Measurements from ENCODE around the gene EIPR1. TPM values are rescaled to one million over a fixed set of nuclear protein-coding genes. Genes with fewer than 3 reads are reported as not detected.

EIPR1 gene
- total and polyA plus RNA-seq, 2 of the 13 experiments (the other 11 are each of a cell fraction or from before 2014, with no cell fraction given) = 70.0 to 96.3 TPM

DNA sequence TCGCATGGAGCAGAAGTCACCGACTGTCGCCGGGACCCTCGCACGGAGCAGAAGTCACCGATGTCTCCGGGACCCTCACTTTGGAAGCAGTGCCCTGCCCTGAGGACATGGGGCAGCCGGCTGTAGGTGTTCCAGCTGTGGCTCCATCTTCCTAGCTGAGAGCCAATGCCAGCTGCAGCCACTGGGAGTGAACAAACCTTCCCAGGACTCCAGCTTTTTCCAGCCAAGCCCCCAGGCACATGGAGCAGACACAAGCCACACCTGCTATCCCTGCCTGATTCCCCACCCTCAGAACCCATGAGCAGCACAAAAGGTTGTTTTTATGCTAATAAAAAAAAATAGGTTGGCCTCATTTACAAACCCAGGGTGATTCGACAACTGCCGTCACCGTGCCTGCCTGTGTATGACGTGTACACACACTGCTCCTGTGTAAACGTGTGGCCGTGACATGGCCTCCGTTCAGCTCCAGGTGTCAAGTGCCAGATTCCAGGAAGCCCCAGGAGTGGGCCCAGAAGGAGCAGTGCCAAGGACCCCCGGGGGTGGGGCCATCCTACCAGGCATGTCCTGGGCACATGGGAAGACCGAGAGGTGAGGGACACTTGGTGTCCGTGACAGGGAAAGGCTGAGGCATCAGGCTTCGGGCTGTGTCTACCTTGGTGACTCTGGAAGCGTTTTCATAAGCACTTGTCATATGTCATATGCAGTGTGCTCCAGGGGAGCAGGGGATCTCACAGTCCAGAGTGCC, 91.5 kb downstream of the EIPR1 start:
- H3K79me2 ChIP-seq (ENCODE audit: insufficient read depth, low read length) = peaks cover 3% of the 10 kb centered on the region
- ATAC-seq = peak; percentile 45
- TF ChIP-seq NR2C2 (CRISPR knock-in tag; IDR thresholded peaks at IDR 0.05; ENCODE audit: borderline replicate concordance) = no peak
- no peak for TF ChIP-seq CBX1 (IDR thresholded peaks at IDR 0.05; ENCODE audit: low read depth)
- no peak for TF ChIP-seq HNRNPUL1 (IDR thresholded peaks at IDR 0.05; ENCODE audit: low read depth, low read length)
- no peak for TF ChIP-seq HMGA1 (CRISPR knock-in tag; conservative IDR thresholded peaks at IDR 0.05)
- TF ChIP-seq TIGD3 (CRISPR knock-in tag; IDR thresholded peaks at IDR 0.05; ENCODE audit: borderline replicate concordance) = no peak
- no peak for TF ChIP-seq ZSCAN20 (CRISPR knock-in tag; IDR thresholded peaks at IDR 0.05; ENCODE audit: borderline replicate concordance)
- no peak for TF ChIP-seq GABPA (IDR thresholded peaks at IDR 0.05; ENCODE audit: low read depth, low read length)
- TF ChIP-seq GABPA (CRISPR knock-in tag; IDR thresholded peaks at IDR 0.05; ENCODE audit: low read depth) = no peak
- TF ChIP-seq, protein P1, sequence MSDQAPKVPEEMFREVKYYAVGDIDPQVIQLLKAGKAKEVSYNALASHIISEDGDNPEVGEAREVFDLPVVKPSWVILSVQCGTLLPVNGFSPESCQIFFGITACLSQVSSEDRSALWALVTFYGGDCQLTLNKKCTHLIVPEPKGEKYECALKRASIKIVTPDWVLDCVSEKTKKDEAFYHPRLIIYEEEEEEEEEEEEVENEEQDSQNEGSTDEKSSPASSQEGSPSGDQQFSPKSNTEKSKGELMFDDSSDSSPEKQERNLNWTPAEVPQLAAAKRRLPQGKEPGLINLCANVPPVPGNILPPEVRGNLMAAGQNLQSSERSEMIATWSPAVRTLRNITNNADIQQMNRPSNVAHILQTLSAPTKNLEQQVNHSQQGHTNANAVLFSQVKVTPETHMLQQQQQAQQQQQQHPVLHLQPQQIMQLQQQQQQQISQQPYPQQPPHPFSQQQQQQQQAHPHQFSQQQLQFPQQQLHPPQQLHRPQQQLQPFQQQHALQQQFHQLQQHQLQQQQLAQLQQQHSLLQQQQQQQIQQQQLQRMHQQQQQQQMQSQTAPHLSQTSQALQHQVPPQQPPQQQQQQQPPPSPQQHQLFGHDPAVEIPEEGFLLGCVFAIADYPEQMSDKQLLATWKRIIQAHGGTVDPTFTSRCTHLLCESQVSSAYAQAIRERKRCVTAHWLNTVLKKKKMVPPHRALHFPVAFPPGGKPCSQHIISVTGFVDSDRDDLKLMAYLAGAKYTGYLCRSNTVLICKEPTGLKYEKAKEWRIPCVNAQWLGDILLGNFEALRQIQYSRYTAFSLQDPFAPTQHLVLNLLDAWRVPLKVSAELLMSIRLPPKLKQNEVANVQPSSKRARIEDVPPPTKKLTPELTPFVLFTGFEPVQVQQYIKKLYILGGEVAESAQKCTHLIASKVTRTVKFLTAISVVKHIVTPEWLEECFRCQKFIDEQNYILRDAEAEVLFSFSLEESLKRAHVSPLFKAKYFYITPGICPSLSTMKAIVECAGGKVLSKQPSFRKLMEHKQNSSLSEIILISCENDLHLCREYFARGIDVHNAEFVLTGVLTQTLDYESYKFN (CRISPR knock-in tag; conservative IDR thresholded peaks at IDR 0.05) = no peak
- H3K27me3 ChIP-seq (ENCODE audit: control insufficient read depth in 1 of 2, insufficient read depth in 2 of 2, low read length in 2 of 2) = no peaks in the 10 kb centered on the region
- H3K4me2 ChIP-seq (ENCODE audit: low read depth, low read length) = no peak overlapping the region
- H3K4me1 ChIP-seq (ENCODE audit: insufficient read depth, low read length) = no peaks in the 10 kb centered on the region
- no peak overlapping the region for H2AFZ ChIP-seq (ENCODE audit: low read length)
- peaks cover 5 to 7% of the 10 kb centered on the region in 2 experiments; a peak in 4 of 5 replicates for H3K36me3 ChIP-seq (replicated peaks in 1 of 2; ENCODE audit: control insufficient read depth in 1 of 2, insufficient read depth in 2 of 2, low read length in 2 of 2)
- intact Hi-C loops (cut with micrococcal nuclease; ENCODE audit: unreplicated experiment) (no loop called here), in situ Hi-C loops (cut with HindIII; ENCODE audit: extremely low pct_ligation_motif_present, low pct_unique_long_range_greater_than_20kb) (no loop called here)
- DNase-seq (ENCODE audit: low spot score) = no peak
- H3K9ac ChIP-seq (ENCODE audit: insufficient read depth, low read depth, low read length) = no peak overlapping the region
- BruUV-seq (replicated peaks) = no TSS peak
- POLR2A ChIA-PET = no interaction called here
- CTCF ChIA-PET (ENCODE audit: low intra/inter-chr PET ratio, low total read pairs) = no interaction called here
- no peak overlapping the region for H3K4me3 ChIP-seq (replicated peaks in 1 of 3; ENCODE audit: insufficient read depth in 1 of 3, low read depth in 2 of 3, low read length in 3 of 3)
- H3K9me3 ChIP-seq (ENCODE audit: low read length) = no peaks in the 10 kb centered on the region
- 89% methylated on average over 14 of the region's 21 CpGs for WGBS (ENCODE audit: low lambda C conversion rate)
- H3K27ac ChIP-seq (ENCODE audit: extremely low read length, insufficient read depth, low read length) = no peak overlapping the region
- H4K20me1 ChIP-seq (ENCODE audit: insufficient read depth, low read length) = peaks cover 4% of the 10 kb centered on the region; the same call in 1 of the 2 replicates
- FAIRE-seq = no peak

Data from HepG2 (cell line).